ENCODE results near the gene IL1RL2. TPM values are rescaled to one million over a fixed set of nuclear protein-coding genes. Genes with fewer than 3 reads are reported as not detected.

IL1RL2 gene
- total RNA-seq, 4 donors from 2014 or later: 0.70 to 1.3 TPM; not detected in 2

DNA sequence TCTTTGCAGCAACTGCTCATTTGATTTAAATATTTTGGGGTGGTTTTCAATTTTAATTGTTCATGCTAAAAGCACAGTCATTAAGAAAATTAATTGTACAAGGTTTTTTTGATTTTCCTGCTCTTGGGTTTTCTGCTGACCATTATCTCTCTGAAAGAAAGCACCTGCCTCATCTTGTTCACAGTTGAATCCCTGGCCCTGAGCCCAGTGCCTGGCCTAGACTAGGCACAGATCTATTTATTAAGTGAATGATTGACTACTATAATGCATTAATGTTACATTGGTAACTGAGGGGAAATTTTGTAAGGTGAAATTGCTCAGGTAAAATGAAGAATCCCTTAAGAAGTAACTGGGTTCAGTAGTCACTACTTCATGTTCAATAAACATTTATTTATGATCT lies 22.0 kb downstream of the IL1RL2 start:
- H3K27ac ChIP-seq: no peak overlapping the region

DNA sequence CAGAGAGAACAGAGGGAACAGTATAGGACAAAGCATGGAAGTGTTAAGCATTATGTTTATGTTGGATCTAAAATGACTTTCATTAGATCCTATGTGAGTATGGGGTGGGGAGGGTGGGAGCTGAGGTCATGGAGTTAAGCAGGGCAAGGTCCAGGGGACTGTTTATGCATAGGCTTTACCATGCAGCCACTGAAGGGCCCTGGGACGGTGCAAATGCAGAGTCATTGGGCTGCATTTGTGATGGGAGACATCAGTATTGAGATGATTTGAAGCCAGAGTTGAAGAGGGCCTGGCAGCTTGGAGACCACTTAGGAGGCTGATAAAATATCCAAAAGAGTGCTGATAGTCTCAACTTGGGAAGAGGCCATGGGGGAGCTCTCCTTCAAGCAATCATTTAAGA lies 22.7 kb downstream of the IL1RL2 start:
- Histone ChIP-seq H3K27me3 (no peaks in the 10 kb centered on the region), H3K36me3 (no peaks in the 10 kb centered on the region), H3K4me1 (no peaks in the 10 kb centered on the region), H3K9me3 (no peaks in the 10 kb centered on the region), H3K27ac (no peak overlapping the region), H3K4me3 (no peak overlapping the region)
- DNase-seq: no peak
- intact Hi-C loops (cut with DNase I; ENCODE audit: low total_unique reads): no loop called here
- no peak for TF ChIP-seq POLR2A (IDR thresholded peaks at IDR 0.05)
- TF ChIP-seq, protein P1, sequence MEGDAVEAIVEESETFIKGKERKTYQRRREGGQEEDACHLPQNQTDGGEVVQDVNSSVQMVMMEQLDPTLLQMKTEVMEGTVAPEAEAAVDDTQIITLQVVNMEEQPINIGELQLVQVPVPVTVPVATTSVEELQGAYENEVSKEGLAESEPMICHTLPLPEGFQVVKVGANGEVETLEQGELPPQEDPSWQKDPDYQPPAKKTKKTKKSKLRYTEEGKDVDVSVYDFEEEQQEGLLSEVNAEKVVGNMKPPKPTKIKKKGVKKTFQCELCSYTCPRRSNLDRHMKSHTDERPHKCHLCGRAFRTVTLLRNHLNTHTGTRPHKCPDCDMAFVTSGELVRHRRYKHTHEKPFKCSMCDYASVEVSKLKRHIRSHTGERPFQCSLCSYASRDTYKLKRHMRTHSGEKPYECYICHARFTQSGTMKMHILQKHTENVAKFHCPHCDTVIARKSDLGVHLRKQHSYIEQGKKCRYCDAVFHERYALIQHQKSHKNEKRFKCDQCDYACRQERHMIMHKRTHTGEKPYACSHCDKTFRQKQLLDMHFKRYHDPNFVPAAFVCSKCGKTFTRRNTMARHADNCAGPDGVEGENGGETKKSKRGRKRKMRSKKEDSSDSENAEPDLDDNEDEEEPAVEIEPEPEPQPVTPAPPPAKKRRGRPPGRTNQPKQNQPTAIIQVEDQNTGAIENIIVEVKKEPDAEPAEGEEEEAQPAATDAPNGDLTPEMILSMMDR (IDR thresholded peaks at IDR 0.05): no peak

More for the DNA sequence above, 22.0 kb downstream of the IL1RL2 start:
- H3K36me3 ChIP-seq: no peaks in the 10 kb centered on the region
- intact Hi-C loops (cut with DNase I; ENCODE audit: low total_unique reads): no loop called here
- H3K4me1 ChIP-seq: no peaks in the 10 kb centered on the region
- no peak for TF ChIP-seq POLR2A (IDR thresholded peaks at IDR 0.05)
- TF ChIP-seq, protein P1 (IDR thresholded peaks at IDR 0.05): no peak
- no peaks in the 10 kb centered on the region for H3K27me3 ChIP-seq
- H3K9me3 ChIP-seq: no peaks in the 10 kb centered on the region
- no peak for DNase-seq
- H3K4me3 ChIP-seq: no peak overlapping the region

DNA sequence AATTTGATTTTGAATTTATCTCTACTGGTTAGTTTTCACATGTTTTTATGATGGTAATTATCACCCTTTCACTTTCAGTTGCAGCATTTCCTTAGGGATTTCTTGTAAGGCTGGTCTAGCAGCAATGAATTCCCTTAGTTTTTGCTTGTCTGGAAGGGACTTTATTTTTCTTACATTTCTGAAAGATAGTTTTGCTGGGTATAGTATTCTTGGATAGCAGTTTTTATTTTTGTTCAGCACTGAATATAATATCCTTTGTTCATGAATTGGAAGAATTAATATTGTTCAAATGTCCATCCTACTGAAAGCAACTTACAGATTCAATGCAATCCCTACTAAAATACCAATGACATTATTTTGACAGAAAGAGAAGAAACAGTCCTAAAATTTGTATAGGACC lies 30.2 kb downstream of the IL1RL2 start:
- intact Hi-C loops (cut with DNase I; ENCODE audit: low total_unique reads): no loop called here
- no peak for TF ChIP-seq POLR2A (IDR thresholded peaks at IDR 0.05)
- TF ChIP-seq, protein P1 (IDR thresholded peaks at IDR 0.05): no peak
- H3K27ac ChIP-seq: no peak overlapping the region
- H3K9me3 ChIP-seq: peaks cover 0 to 11% of the 10 kb centered on the region in 2 donors
- H3K36me3 ChIP-seq: no peaks in the 10 kb centered on the region
- no peak for DNase-seq
- no peaks in the 10 kb centered on the region for H3K4me1 ChIP-seq
- no peaks in the 10 kb centered on the region for H3K27me3 ChIP-seq
- H3K4me3 ChIP-seq: no peak overlapping the region

DNA sequence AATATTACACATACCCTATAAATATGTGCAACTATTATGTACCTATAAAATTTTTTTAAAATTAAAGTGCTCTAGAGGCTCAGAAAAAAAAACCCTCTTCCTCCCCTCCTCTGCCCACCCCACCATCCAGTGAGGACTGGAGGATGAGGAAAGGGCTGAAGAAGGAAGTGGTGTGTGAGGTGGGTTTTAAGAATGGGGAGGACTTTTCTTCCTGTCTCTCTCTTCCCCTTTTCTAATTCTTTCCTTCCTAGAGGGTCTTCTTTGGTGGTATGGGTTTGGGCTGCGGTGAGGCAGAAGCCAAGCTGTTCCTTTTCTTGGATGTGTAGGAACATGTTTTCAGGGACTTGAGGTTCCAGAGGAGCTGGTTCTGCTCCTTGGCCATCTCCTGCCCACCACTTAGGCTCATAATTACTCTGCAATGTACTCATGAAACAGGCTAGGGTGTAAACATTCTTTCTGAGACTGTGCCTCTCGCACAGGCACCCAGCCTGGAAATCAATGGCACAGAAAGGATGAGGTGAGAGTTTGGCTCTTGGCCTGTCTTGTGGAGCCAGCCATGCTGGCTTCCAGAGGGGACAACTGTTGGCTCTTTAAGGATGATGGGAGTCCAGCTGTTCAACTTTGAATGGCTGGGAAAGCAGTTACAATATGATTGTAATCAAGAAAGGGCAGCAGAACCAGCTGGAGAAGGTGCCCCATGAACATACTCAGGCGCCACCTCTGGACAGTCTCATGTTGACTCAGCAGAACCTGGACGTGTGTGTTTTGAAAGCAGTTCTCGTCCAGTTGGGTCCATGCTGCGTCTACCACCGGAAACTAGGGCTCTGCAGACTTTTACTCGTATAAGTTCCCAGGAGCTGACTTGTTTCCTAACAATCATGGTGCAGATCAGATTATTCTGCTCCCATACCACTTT lies 38.3 kb downstream of the IL1RL2 start:
- H3K27ac ChIP-seq: no peak overlapping the region
- H3K36me3 ChIP-seq: no peaks in the 10 kb centered on the region
- no peaks in the 10 kb centered on the region for H3K9me3 ChIP-seq
- H3K4me3 ChIP-seq: no peak overlapping the region
- intact Hi-C loops (cut with DNase I; ENCODE audit: low total_unique reads): no loop called here
- DNase-seq: no peak
- H3K27me3 ChIP-seq: no peaks in the 10 kb centered on the region
- no peak for TF ChIP-seq POLR2A (IDR thresholded peaks at IDR 0.05)
- TF ChIP-seq, protein P1 (IDR thresholded peaks at IDR 0.05): no peak
- peaks cover 6 to 8% of the 10 kb centered on the region in 2 donors for H3K4me1 ChIP-seq

DNA sequence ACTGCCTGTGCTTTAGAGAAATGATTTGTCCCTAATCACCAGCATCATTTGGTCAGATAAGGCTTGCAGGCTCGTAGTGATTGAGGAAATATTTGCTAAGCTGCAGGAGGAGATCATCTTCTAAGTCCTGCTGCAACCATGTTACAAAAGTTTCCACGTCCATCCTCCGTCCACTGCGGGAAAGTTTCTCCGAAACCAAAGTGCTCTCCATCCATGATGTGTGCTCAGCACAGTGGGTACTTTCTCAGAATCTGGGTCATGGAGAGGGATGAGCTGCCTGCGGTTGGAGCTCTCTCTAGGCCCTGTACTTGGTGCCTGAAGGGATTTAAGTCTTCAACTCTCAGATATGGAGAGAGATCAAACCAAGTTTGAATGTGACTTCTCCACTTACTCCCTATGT lies 39.3 kb downstream of the IL1RL2 start:
- H3K27me3 ChIP-seq: no peaks in the 10 kb centered on the region
- intact Hi-C loops (cut with DNase I; ENCODE audit: low total_unique reads): no loop called here
- TF ChIP-seq POLR2A (IDR thresholded peaks at IDR 0.05): no peak
- H3K4me1 ChIP-seq: peaks cover 6 to 8% of the 10 kb centered on the region in 2 donors
- no peak overlapping the region for H3K4me3 ChIP-seq
- DNase-seq: no peak
- no peaks in the 10 kb centered on the region for H3K9me3 ChIP-seq
- H3K36me3 ChIP-seq: no peaks in the 10 kb centered on the region
- peak overlapping the region; percentile 88 to 97 for H3K27ac ChIP-seq
